HL-60/S4 treated with phorbol 12-myristate 13-acetate at 8.2 ng/mL for 4 days and 3 days (cell line): ENCODE measurements around the gene ENDOV.

Source experiments
- in situ Hi-C: fragments of 300-500 bp; cut with MboI; formaldehyde crosslinking; loops from 2 replicates; pipeline ENCODE4 v1.15.0; 2022; ENCODE audit warnings: low sequenced_read_pairs

The ENDOV gene

GRCh38 chr17:80429356-80430275 is 14.6 kb downstream of the ENDOV start:
- in situ Hi-C loops, result loop anchor here (10.0 to 25.0 kb wide), 3 partner anchors 145 to 555 kb away; no protein-coding TSS in a partner anchor

GRCh38 chr17:80430446-80431245 is 15.7 kb downstream of the ENDOV start:
- in situ Hi-C loops, result loop anchor here (25.0 kb wide), 1 partner anchor 482 kb away; no protein-coding TSS in a partner anchor

GRCh38 chr17:80431246-80432195 is 16.6 kb downstream of the ENDOV start:
- in situ Hi-C loops, result loop anchor here (25.0 kb wide), 1 partner anchor 481 kb away; no protein-coding TSS in a partner anchor

- in situ Hi-C loops, result loop anchor here (25.0 kb wide), 1 partner anchor 480 kb away; no protein-coding TSS in a partner anchor
Measured at GRCh38 chr17:80432350-80432955, 17.5 kb downstream of the ENDOV start.

GRCh38 chr17:80432961-80433550 is 18.1 kb downstream of the ENDOV start:
- in situ Hi-C loops, result loop anchor here (25.0 kb wide), 1 partner anchor 479 kb away; no protein-coding TSS in a partner anchor

GRCh38 chr17:80433916-80434666 is 19.1 kb downstream of the ENDOV start:
- in situ Hi-C loops, result loop anchor here (25.0 kb wide), 1 partner anchor 478 kb away; no protein-coding TSS in a partner anchor

- in situ Hi-C loops, result loop anchor here (25.0 kb wide), 1 partner anchor 475 kb away; no protein-coding TSS in a partner anchor
Measured at GRCh38 chr17:80437532-80437931, 22.6 kb downstream of the ENDOV start.

GRCh38 chr17:80438806-80439205 is 23.8 kb downstream of the ENDOV start:
- in situ Hi-C loops, result loop anchor here (25.0 kb wide), 1 partner anchor 473 kb away; no protein-coding TSS in a partner anchor

GRCh38 chr17:80439499-80439898 is 24.5 kb downstream of the ENDOV start:
- in situ Hi-C loops, result loop anchor here (25.0 kb wide), 1 partner anchor 473 kb away; no protein-coding TSS in a partner anchor

GRCh38 chr17:80441133-80441578 is 26.2 kb downstream of the ENDOV start:
- in situ Hi-C loops, result loop anchor here (25.0 kb wide), 1 partner anchor 471 kb away; no protein-coding TSS in a partner anchor

- in situ Hi-C loops, result loop anchor here (25.0 kb wide), 1 partner anchor 471 kb away; no protein-coding TSS in a partner anchor
Measured at GRCh38 chr17:80441598-80442322, 26.8 kb downstream of the ENDOV start.

GRCh38 chr17:80442323-80442659 is 27.3 kb downstream of the ENDOV start:
- in situ Hi-C loops, result loop anchor here (25.0 kb wide), 1 partner anchor 470 kb away; no protein-coding TSS in a partner anchor

GRCh38 chr17:80442764-80443163 is 27.8 kb downstream of the ENDOV start:
- in situ Hi-C loops, result loop anchor here (25.0 kb wide), 1 partner anchor 470 kb away; no protein-coding TSS in a partner anchor

GRCh38 chr17:80443498-80443897 is 28.5 kb downstream of the ENDOV start:
- in situ Hi-C loops, result loop anchor here (25.0 kb wide), 1 partner anchor 469 kb away; no protein-coding TSS in a partner anchor

GRCh38 chr17:80443916-80444643 is 29.1 kb downstream of the ENDOV start:
- in situ Hi-C loops, result loop anchor here (25.0 kb wide), 1 partner anchor 468 kb away; no protein-coding TSS in a partner anchor

- in situ Hi-C loops, result loop anchor here (25.0 kb wide), 1 partner anchor 468 kb away; no protein-coding TSS in a partner anchor
Measured at GRCh38 chr17:80444644-80444979, 29.6 kb downstream of the ENDOV start.
